Hypothalamus (tissue), 51 donors: Measurements from ENCODE around the gene ICOS.

Experiments
- DNase-seq, 51 donors: peaks; one replicate each; lab custom pipeline; 2025; lab: John Stamatoyannopoulos, UW

The ICOS gene

GRCh38 chr2:203936535-203936934 lies at the start of gene ICOS:
Gene ICOS (plus strand): TSS chr2:203936763. CDS start chr2:203936815, 52 bp downstream.
- DNase-seq = no peak

DNA sequence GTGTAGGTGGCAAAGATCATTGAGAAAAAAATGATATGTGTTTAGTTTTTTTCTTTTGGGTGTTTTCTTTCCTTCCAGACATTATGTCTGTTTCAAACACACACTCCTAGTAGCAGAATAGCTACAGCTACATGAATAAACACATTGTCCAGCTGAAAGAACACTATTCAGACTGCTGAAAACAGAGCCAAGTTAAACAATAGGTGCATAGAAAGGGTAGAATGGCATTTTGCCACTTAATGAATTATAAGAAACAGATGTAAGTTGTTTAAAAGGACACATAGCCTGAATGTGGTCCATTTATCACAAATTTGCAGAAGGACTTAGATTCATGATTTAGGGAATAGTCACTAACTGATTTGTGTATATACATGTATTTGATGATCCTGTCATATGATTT lies 48.9 kb upstream of the ICOS start:
- peak in 2 of 51 donors; percentile 29 to 51 for DNase-seq

GRCh38 chr2:203889542-203889941 lies 47.0 kb upstream of the ICOS start:
- DNase-seq = no peak

GRCh38 chr2:203889944-203890343 lies 46.6 kb upstream of the ICOS start:
- no peak for DNase-seq

DNA sequence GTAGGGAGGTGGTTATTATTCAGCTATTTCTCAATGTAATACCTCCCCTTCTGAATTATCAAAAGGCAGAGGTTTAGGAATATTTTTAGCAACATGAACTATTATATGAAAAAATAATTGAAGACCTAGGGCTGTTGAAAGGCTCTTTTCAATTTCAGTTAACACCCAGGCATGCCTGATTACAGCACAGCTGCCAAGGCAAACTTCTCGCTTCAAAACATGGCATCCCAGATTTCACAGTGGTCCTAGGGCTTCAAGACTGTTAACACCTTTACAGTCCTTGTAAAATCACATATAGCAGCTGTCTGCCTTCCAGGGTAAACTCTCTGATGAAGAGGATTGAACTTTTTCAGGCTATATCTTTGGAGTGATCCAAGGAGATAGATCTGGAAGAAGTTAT lies 45.8 kb upstream of the ICOS start:
- DNase-seq = no peak

DNA sequence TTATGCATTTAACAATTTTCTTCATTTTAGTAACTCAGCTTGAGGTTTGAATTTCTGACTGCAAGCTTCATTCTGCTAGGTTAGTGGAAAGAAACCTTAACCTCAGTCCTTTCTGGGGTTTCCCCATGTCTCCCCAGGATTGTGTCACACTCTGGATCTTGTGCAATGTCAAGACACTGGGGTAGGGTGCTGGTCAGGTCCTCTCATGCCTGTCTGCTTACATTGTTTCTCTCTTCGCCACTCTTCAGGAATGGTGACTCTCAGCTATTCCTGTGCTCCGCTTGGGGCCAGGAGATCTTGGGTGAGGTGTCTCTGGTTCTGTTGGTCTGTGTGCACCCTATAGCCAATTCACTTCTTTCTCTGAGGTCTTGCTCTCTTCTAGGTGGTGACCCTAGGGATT lies 45.1 kb upstream of the ICOS start:
- no peak for DNase-seq

DNA sequence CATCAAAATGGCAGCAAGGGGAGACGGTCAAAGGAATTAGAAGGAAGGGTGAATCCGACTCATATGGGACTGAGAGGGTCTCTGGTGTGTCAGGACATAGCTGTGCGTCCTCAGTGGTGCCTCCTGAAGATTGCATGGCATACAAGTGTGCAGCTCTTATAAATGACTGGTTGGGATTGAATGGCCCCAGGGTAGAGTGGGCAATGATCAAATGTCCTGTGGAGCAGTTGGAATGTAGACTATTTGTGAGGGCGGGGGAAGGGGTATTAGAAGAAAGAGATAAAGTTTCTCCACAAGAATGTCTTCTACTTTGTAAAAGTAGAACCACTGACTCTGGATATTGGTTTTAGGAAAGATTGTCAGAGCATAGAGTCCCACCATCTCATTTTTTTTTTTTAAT lies 44.4 kb upstream of the ICOS start:
- no peak for DNase-seq

DNA sequence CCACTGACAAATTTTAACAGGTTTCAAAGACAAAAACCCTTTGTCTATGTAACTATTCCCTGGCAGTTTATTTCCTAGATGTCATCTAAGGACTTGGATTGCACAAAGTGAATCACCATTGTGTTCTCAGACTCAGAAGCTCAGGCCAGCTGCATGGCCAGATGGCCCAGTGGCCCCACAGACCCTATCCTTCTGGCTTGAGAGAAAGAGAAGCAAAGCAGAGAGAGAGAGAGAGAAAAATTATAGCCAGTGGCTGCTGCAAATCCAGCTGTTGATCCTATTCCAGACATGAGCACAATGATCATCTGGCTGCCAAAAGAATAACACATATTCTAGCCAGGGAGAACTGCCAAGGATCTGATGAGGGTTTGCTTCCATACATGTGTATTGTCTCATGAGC lies 43.2 kb upstream of the ICOS start:
- DNase-seq = peak in 28 of 51 donors; percentile 4 to 80 (median 50)

DNA sequence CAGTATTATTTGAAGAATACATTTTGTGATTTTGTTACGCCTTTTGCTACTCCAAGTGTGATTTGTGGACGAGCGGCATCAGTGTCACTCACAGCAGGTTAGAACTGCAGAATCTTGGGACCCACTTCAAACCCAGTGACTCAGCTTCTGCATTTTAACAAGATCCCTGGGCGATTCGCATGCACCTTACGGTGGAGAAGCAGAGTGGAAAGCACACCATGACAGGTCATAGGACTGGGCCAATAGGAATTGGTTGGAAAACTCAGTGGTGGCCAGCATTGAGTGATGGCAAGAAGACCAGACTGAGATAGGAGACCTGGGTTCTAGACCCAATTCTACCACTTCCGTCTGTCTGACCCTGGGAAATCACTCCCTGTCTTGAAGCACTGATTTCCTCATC lies 42.7 kb upstream of the ICOS start:
- DNase-seq = peak in 1 of 51 donors; percentile 67

- DNase-seq = no peak
Measured at GRCh38 chr2:203894262-203894661, 42.3 kb upstream of the ICOS start.

DNA sequence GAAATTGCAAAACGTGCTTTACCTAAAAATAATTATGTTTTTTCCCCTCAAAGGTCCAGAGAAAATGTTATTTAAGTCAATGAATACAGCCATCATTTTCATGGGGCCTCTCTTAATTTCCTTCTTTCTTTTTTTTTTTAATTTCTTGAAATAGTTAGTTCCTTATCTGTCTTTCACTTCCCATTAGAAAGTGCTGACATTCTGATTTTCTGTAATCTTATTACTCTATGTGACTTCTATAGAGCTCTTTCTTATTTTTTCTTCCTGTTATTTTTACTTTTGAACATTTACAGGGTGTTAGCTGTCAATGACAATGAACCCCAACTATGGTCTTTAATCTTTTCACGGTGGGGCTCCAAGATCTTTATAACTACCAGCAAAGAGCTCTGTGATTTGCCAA lies 39.0 kb upstream of the ICOS start:
- DNase-seq = no peak

GRCh38 chr2:203898657-203899056 lies 37.9 kb upstream of the ICOS start:
- no peak for DNase-seq

DNA sequence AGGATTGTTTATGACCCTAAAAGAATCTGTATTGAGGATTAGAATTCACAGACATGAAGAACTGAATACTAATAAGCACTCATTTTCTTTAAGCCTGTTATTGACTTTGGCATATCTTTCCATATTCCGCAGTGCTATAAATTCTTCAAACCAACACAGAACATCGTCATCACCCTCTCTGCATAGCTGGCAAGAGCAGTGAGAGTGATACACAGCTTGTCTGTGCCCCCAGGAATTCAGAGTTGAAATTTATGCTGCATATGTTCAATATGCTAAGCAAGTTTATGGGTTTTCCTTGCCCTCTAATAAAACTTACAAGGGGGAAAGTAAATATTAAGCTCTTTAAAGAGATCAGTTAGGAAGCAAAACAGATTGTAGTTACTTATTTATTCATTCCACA lies 36.3 kb upstream of the ICOS start:
- DNase-seq = no peak

DNA sequence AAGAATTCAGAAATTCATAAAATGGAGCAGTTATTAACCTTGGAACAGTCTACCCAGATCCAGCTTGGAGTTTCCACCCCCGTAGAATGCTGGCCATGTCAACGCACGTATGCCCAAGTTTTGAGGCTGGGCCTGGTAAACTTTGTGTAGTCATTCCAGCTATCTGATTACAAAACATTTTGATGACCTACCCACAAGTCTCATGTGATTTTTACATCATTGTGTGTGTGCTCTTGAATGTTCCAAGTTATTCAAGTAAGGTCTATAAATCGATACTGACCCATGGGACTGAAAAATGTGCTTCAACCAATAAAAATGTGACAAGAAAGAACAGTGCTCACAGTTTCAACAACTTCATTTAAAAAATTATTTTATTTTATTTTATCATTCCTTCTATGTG lies 32.5 kb upstream of the ICOS start:
- DNase-seq = no peak

- no peak for DNase-seq
Measured at GRCh38 chr2:203905656-203906055, 30.9 kb upstream of the ICOS start.

DNA sequence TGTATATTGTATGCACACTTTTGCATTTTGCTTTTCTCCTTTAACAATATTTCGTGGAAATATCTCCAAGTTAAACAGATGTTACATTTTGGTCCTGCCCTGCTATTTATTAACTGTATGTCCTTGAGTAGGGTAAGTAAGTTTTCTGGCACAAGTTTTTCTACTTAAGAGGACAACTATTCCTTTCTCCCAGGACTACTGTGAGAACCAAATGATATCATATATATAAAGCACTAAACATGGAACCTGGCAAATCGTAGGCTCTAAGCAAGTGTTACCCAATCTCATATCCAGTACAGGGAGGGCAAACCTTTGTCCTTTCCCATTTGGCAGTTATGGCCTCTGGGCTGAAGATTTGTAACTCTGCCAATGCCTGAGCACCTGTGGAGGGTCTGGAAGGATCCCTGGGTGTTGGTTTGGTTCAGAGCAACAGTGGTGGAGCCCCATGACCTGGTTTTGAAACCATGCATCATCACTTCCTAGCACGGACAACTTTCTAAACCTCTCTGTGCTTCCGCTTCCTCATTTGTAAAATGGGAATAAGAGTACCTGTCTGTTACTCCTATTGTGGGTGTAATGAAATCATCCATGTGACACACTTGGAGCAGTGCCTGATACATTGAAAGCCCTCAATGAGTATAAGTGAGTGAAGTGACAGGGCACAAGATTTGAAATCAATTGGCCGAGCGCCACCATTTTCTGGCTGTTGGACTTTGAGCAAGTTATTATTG lies 28.3 kb upstream of the ICOS start:
- DNase-seq = peak in 2 of 51 donors; percentile 1 to 3

DNA sequence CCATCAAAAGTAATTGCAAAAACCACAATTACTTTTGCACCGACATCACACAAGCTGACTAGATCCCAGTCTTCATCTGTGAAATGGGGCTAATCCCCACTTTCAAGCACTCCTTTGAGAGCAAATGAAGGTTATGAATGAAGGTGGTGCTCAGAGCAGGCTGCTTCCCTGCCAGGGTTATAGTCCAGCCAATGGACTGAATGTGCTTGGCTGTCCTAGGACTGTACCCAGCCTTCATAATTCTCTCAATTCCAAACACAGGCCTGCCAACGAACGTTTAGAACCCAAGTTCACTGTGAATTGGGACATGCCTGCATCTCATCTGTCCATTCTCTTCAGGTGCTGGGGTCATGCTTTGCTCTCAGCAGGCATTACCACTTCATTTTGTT lies 27.8 kb upstream of the ICOS start:
- no peak for DNase-seq

DNA sequence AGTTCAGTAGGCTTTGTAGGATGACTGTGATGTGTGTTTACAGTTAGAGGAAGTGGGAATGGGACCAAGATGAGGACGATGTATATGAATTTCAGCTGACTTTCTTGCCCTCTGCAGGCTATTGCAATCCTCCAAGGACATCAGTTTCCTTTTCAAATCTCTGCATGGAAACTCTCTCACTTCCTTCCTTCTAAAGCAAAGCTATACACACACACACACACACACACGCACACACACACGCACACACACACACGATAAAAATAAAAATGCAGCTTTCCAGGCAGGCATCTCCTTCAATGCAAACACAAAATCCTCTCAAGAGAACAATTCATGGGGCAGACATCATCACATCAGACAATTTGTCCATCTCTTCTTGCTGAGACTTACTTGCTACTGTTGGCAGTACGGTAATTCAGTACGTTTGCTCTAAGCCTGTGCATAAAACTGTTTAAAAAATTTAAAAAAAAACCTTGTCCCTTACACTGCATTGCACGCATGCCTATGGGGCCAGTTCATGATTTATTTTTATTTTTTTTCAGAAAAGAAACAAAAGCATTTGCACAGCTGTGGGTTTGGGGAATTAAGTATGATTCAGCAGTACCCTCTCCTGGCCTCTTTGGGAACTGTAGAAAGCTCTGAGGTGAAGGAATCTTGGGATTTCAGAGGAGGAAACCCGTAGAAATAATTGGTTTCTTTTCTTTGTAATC lies 27.1 kb upstream of the ICOS start:
- DNase-seq = peak in 11 of 51 donors; percentile 2 to 82 (median 7)

GRCh38 chr2:203909974-203910373 lies 26.6 kb upstream of the ICOS start:
- DNase-seq = peak in 1 of 51 donors; percentile 2

- no peak for DNase-seq
Measured at GRCh38 chr2:203913947-203914346, 22.6 kb upstream of the ICOS start.

- no peak for DNase-seq
Measured at GRCh38 chr2:203914546-203915182, 21.9 kb upstream of the ICOS start.

- no peak for DNase-seq
Measured at GRCh38 chr2:203915256-203915655, 21.3 kb upstream of the ICOS start.
